Measurements from ENCODE around the gene FBXO31.

GRCh38 chr16:87317750-87318644 lies 65.6 kb downstream of the FBXO31 start:
- TF ChIP-seq ZNF266 (tag by site-specific recombination; IDR thresholded peaks at IDR 0.05; ENCODE audit: low read depth): no peak
- TF ChIP-seq ZNF175 (tag by site-specific recombination; IDR thresholded peaks at IDR 0.05): no peak
- TF ChIP-seq, protein P1, sequence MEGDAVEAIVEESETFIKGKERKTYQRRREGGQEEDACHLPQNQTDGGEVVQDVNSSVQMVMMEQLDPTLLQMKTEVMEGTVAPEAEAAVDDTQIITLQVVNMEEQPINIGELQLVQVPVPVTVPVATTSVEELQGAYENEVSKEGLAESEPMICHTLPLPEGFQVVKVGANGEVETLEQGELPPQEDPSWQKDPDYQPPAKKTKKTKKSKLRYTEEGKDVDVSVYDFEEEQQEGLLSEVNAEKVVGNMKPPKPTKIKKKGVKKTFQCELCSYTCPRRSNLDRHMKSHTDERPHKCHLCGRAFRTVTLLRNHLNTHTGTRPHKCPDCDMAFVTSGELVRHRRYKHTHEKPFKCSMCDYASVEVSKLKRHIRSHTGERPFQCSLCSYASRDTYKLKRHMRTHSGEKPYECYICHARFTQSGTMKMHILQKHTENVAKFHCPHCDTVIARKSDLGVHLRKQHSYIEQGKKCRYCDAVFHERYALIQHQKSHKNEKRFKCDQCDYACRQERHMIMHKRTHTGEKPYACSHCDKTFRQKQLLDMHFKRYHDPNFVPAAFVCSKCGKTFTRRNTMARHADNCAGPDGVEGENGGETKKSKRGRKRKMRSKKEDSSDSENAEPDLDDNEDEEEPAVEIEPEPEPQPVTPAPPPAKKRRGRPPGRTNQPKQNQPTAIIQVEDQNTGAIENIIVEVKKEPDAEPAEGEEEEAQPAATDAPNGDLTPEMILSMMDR (tag by site-specific recombination; IDR thresholded peaks at IDR 0.05): no peak
- TF ChIP-seq ZNF629 (tag by site-specific recombination; IDR thresholded peaks at IDR 0.05): no peak
- no peak for TF ChIP-seq GLI4 (tag by site-specific recombination; IDR thresholded peaks at IDR 0.05)
- no peak for TF ChIP-seq ZNF670 (tag by site-specific recombination; IDR thresholded peaks at IDR 0.05; ENCODE audit: low read depth)
- TF ChIP-seq ZNF423 (tag by site-specific recombination; IDR thresholded peaks at IDR 0.05): no peak
- no peak for TF ChIP-seq ZBTB44 (tag by site-specific recombination; IDR thresholded peaks at IDR 0.05)
- no peak for TF ChIP-seq YY1 (tag by site-specific recombination; IDR thresholded peaks at IDR 0.05)
- TF ChIP-seq ZNF639 (tag by site-specific recombination; IDR thresholded peaks at IDR 0.05): no peak
- no peak for TF ChIP-seq ZNF707 (tag by site-specific recombination; IDR thresholded peaks at IDR 0.05)
- no peak for TF ChIP-seq ZNF121 (tag by site-specific recombination; IDR thresholded peaks at IDR 0.05)
- no peak for TF ChIP-seq RBAK (tag by site-specific recombination; IDR thresholded peaks at IDR 0.05)

All from HEK293 (cell line).